Activated T-cell treated with anti-CD3 and anti-CD28 coated beads, Interleukin-2, amount 50 U/mL, for 72 hours (primary cell): ENCODE measurements around the gene VAV2. TPM values are rescaled to one million over a fixed set of nuclear protein-coding genes. Genes with fewer than 3 reads are reported as not detected.

Source experiments
- ATAC-seq, 2 donors: fragments of 150-1000 bp; cut with Tn5 transposase; replicated peaks in 1 of 2; 2 replicates each; pipeline ENCODE4 v1.10.0; 2021; ENCODE audit warnings: moderate library complexity in 2 of 2, mild to moderate bottlenecking in 1 of 2
- DNase-seq, 2 donors: peaks; one replicate each; pipeline ENCODE4 v3.0.0; 2021 to 2022; ENCODE audit warnings: mixed read lengths in 1 of 2
- H3K27ac Mint-ChIP-seq: one replicate; pipeline ENCODE4 v1.8.0; 2022; ENCODE audit warnings: mild to moderate bottlenecking, moderate library complexity, mixed read lengths
- H3K27me3 Mint-ChIP-seq: one replicate; pipeline ENCODE4 v1.8.0; 2022; ENCODE audit warnings: low read depth, mixed read lengths
- H3K36me3 Mint-ChIP-seq, 2 donors: one replicate each; pipeline ENCODE4 v1.8.0; 2022; ENCODE audit warnings: mixed read lengths in 2 of 2, mild to moderate bottlenecking in 1 of 2; ENCODE audit not compliant: insufficient read depth in 2 of 2
- H3K4me1 Mint-ChIP-seq: one replicate; pipeline ENCODE4 v1.8.0; 2022; ENCODE audit warnings: low read depth, mixed read lengths
- H3K4me3 Mint-ChIP-seq, 2 donors: one replicate each; pipeline ENCODE4 v1.8.0; 2022; ENCODE audit warnings: mild to moderate bottlenecking in 2 of 2, mixed read lengths in 2 of 2, moderate library complexity in 2 of 2
- H3K9me3 Mint-ChIP-seq, 2 donors: one replicate each; pipeline ENCODE4 v1.8.0; 2022; ENCODE audit warnings: mixed read lengths in 2 of 2
- total RNA-seq, 2 donors: library from RNA; stranded (reverse); gene quantifications; one replicate each; pipeline ENCODE4 v1.2.3, GENCODE V29; 2022

The VAV2 gene
- total RNA-seq, 2 donors from 2014 or later: 4.6 to 5.1 TPM

DNA sequence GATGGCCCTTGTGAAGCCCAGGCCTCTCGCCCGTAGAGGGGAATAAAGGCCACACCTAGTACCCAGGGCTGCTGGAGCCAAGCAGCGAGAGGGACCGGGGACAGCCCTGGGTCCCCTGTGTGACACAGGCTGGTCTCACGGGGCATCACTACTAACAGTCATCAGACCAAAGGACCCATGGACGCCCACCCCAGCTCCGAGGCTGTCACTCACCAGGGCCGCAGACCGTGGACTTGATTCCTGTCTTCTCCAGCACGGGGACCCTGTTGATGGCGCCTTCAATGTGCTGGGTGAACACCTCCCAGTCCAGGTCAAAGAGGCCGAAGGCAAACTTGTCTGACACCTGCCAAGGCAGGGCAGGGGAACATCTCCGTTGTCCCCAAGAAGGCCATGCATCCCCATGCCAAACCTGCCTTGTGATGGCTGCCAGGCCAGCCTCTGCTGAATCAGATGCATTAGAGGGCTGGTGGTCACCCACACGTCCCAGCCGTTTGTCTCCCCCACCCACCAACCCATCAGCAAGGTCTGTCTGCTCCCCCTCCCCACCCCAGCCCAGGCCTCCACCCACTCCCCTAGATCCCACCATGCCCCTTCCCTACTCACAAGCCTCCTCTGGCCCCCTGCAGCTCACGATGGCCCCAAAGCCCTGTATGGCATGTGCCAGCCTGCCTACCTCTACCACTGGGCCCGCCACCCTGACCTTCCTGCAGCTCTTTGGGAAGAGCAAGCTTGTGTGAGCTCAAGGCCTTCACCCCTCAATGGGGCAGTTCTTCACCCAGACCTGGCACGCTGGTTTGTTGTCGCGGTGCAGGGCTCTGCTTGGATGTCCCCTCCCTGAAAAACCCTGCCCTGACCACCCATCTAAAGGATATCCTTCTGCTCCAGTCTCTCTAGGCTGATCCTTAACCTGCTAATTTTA lies 274.8 kb downstream of the VAV2 start:
- peaks cover 5% of the 10 kb centered on the region for H3K27me3 Mint-ChIP-seq
- DNase-seq (no peak), ATAC-seq (no peak)
- H3K4me1 Mint-ChIP-seq: no peaks in the 10 kb centered on the region
- H3K36me3 Mint-ChIP-seq: peaks cover 0 to 3% of the 10 kb centered on the region in 2 donors
- H3K4me3 Mint-ChIP-seq: no peak overlapping the region
- H3K27ac Mint-ChIP-seq: no peak overlapping the region
- peaks cover 0 to 3% of the 10 kb centered on the region in 2 donors for H3K9me3 Mint-ChIP-seq

DNA sequence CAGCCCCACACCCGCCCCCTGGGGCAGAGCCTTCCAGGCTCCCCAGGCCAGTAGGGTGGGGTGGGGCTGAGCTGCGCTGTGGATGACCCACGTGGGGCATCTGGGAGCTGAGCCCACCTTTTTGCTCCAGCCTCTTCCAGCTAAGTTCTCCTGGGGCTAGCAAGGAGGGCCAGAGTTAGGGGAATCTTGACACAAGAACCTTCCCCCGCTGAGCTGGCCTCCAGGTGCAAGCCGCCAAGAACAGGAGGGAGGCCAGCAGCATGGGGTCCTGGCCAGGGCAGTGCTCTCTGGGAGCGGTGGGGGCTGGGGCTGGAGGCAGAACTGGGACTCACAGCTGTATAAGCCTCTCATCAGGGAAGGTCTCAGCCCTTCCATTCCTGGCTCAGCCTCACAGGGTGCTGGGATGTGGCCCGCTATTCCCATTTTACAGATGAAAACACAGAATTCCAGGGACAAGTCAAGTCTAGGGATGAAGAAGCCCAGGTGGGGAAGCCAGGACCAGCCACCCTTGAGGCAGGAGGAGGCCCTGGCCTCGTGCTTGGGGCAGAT lies 275.5 kb downstream of the VAV2 start:
- Mint-ChIP-seq H3K4me1 (no peaks in the 10 kb centered on the region), H3K27ac (no peak overlapping the region), H3K27me3 (peaks cover 5% of the 10 kb centered on the region), H3K4me3 (no peak overlapping the region), H3K9me3 (peaks cover 0 to 3% of the 10 kb centered on the region in 2 donors), H3K36me3 (peaks cover 0 to 3% of the 10 kb centered on the region in 2 donors)
- DNase-seq (no peak), ATAC-seq (no peak)

DNA sequence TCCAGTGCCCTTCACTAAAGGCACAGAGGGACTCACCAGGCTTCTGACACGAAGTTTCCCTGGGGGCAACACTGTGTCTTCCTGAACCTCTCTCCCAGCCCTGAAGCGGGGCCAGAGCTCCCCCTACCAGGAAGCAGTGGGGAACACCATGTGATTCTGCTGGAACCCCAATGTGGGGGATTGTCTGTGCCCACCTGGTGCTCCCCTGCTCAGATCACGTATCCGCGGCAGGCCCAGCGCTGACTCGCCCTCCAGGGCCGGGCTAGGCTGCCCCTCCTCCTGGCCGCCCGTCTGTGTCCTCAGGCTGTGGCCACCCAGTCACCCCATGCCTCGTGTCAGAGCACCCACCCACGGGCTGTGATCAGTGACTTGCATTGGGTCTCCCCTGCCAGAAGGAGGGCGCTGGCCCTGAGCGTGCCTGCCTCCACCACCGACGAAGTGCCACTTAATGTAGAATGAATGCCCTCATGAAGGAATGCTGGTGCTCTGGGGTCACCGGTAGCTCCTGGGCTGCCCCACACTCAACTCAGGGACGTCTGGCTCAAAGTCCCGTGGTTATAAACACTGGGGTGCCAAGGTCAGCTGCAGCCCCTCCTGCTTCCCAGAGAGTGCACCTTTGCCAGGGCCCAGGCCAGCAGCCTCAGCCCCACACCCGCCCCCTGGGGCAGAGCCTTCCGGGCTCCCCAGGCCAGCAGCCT lies 276.1 kb downstream of the VAV2 start:
- peak; percentile 23 to 29 for DNase-seq
- peaks cover 0 to 3% of the 10 kb centered on the region in 2 donors for H3K9me3 Mint-ChIP-seq
- peaks cover 0 to 3% of the 10 kb centered on the region in 2 donors for H3K36me3 Mint-ChIP-seq
- ATAC-seq: peak in 1 of 2 donors; percentile 29
- H3K27me3 Mint-ChIP-seq: peaks cover 5% of the 10 kb centered on the region
- no peak overlapping the region for H3K4me3 Mint-ChIP-seq
- H3K4me1 Mint-ChIP-seq: no peaks in the 10 kb centered on the region
- no peak overlapping the region for H3K27ac Mint-ChIP-seq

DNA sequence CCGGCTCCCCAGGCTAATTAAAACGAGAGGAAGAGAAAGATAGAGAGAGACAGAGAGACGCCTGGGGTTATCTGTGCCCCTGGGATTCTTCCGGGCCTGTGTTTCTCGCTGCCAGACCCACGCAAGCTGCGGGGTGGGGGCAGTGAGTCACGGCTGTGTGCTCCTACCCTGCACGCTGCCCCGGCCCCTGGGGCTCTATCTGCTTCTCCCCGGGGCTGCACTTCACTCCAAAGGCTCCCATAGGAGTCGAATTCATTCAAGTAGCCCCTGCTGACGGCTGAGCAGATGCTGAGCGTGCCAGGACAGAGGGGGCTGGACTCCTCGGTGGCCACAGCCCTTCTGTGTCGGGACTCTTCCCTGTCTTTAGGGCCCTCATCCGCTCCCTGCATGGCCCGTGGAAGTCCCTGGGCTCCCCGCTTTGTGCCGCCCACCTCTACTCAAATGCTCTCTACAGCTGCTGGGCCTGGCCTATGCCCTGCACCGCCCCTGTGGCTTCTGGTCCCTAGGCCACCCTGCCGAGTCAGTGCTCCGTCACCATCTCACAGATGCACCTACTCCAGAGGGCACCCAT lies 276.7 kb downstream of the VAV2 start:
- Mint-ChIP-seq H3K4me1 (no peaks in the 10 kb centered on the region), H3K9me3 (no peaks in the 10 kb centered on the region), H3K27me3 (peaks cover 5% of the 10 kb centered on the region), H3K36me3 (no peaks in the 10 kb centered on the region), H3K4me3 (no peak overlapping the region), H3K27ac (no peak overlapping the region)
- no peak for ATAC-seq
- DNase-seq: no peak

DNA sequence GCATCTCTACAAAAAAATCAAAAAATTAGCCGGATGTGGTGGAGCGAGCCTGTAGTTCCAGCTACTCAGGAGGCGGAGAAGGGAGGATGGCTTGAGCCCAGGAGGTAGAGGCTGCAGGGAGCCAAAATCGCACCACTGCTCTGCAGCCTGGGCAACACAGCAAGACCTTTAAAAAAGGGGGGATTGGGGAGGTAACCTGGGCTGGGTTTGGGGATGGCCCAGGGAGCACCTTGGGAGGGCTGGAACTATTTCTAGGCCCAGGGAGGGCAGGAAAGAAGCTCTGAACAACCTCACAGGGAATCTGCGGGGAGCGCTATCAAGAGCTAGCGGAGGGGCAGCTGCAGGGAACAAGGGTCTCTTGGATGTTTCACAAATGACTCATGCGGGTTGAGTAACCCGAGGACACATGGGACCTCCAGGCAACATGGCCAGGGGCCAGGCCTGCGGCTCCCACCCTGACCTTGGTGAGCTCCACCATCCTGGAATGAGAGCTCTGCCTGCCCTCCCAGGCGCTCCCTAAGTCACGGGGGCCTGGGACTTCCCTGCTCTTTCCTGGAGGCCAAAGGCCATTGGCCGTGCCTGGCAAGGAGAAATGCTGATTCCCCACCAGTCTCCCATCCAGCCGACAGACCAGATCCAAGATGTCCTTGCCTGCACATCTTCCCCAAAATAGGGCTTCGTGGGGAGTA lies 277.4 kb downstream of the VAV2 start:
- Mint-ChIP-seq H3K36me3 (no peaks in the 10 kb centered on the region), H3K4me3 (no peak overlapping the region), H3K9me3 (no peaks in the 10 kb centered on the region), H3K27ac (no peak overlapping the region), H3K27me3 (peaks cover 5% of the 10 kb centered on the region), H3K4me1 (no peaks in the 10 kb centered on the region)
- no peak for ATAC-seq
- DNase-seq: no peak

DNA sequence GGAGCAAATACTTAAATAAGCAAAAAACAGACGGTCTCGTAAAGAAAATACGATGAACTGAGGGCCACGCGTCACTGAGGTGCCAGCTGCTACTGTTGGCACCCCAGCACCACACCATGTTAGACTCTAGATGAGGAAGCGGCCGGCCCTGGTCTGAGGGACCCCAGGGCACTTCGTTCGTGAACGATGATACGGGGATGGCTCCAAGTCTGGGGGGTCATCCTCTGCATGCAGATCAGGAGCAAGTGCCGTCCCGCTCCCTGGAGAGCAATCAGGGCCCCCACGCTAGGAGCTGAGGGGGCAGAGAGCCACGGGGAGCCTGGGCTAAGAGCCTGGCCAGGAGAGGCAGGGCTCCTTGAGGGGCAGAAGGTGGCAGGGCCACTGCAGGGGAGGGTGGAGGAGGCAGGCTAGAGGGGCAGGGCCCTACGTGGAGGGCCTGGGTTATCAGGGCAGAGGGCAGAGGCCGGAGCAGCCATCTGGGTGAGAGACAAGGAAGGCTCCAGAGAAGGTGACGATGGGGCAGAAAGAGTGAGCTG lies 278.1 kb downstream of the VAV2 start:
- no peak overlapping the region for H3K27ac Mint-ChIP-seq
- H3K27me3 Mint-ChIP-seq: peaks cover 3% of the 10 kb centered on the region
- H3K36me3 Mint-ChIP-seq: no peaks in the 10 kb centered on the region
- ATAC-seq: no peak
- no peaks in the 10 kb centered on the region for H3K9me3 Mint-ChIP-seq
- no peak overlapping the region for H3K4me3 Mint-ChIP-seq
- no peak for DNase-seq
- H3K4me1 Mint-ChIP-seq: peaks cover 7% of the 10 kb centered on the region

DNA sequence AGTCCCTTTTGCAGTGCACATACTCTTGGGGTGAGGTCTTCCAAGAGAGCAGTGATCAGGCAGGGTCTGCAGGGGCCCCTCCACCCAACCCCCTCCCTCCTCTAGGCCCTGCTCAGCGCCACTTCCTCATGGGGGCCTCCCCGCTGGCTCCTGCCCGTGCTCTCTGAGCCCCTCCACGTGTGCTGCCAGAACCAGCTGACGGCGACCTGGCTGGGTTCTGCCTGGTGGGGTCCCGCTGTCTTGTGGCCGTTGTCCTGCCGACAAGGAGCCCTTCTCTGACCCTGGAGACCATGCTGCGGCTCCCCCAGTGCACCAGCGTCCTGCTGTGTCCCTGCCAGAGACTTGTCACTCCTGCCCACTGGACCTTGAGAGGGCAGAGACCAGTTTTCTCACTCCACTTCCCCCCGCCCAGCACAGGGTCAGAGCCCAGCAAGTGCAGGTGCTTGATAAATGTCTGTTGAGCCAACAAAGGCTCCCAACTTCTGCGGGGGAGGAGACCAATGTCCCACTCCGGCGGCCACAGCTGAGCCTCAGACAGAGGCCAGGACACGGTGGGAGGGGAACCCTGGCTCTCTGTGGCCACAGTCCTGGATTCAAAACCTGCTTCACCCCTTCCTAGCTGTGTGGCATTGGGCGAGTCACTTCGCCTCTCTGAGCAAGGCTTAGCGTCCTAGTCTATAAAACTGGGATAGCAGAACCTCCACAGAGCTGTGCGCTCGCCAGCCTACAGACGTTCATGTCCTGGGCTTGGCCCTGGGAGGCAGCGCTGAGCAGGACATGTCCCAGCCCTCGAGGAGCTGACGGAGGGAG lies 278.8 kb downstream of the VAV2 start:
- H3K4me3 Mint-ChIP-seq: no peak overlapping the region
- H3K27ac Mint-ChIP-seq: no peak overlapping the region
- DNase-seq (no peak), ATAC-seq (no peak)
- no peaks in the 10 kb centered on the region for H3K27me3 Mint-ChIP-seq
- H3K9me3 Mint-ChIP-seq: no peaks in the 10 kb centered on the region
- peaks cover 11% of the 10 kb centered on the region for H3K4me1 Mint-ChIP-seq
- no peaks in the 10 kb centered on the region for H3K36me3 Mint-ChIP-seq

DNA sequence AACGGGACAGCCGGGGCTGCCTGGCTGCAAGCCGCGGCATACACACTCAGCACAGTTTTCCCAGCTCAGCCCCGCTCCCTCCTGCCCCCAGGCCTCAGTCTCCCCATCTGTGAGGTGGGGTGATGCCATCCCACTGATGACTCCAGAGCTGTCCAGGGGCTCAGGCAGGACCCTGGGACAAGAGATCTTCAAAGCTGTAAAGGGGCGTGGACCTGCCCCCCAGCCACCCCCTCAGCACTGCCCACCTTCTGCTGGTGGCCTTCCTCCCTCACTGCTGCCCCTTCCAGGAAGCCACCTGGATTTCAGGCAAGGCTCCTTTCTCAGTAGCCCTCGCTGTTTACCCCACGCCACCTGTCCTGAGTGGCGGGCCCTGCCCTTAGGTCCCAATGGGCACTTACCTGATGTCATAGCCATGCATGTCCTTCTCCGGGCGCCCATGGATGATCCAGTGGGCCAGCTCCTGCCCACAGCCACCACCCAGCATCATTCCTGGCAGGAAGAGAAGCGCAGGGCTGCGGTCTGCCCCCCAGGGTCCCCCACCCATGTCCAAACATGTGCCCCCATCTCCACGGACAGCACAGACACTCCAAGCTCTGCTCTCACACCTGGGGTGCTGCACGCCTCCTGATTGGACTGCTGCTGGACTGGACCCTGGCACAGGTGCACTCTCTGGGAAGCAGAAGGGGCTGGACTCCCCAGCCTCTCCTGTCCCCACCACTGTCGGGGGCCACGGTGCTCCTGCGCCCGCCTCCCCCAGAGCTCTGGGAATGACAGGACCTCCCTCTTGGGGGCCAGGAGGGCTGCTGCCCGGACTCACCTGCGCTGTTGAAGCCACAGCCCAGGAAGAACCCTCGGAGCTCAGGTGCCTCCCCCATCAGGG lies 279.7 kb downstream of the VAV2 start:
- Mint-ChIP-seq H3K9me3 (no peaks in the 10 kb centered on the region), H3K36me3 (no peaks in the 10 kb centered on the region), H3K4me3 (no peak overlapping the region), H3K4me1 (peaks cover 12% of the 10 kb centered on the region), H3K27me3 (no peaks in the 10 kb centered on the region), H3K27ac (no peak overlapping the region)
- DNase-seq: no peak
- no peak for ATAC-seq

Other genes with a start within 250 kb of the VAV2 start
- 10 to 100 TPM in 1 of 2 donors, 1 to 10 TPM in 1; 6.3 to 10.3 TPM for gene BRD3OS, start 33.2 kb upstream of the VAV2 start, total RNA-seq
- gene BRD3, start 75.7 kb upstream of the VAV2 start, total RNA-seq: 10 to 100 TPM; 50.2 to 51.3 TPM
- 10 to 100 TPM; 31.7 to 40.0 TPM for gene WDR5, start 143.8 kb upstream of the VAV2 start, total RNA-seq
- 10 to 100 TPM; 17.2 to 34.1 TPM for gene RNU6ATAC, start 172.2 kb upstream of the VAV2 start, total RNA-seq